HG03457 (cell line): ENCODE results near the gene HNRNPH1.

Experiments
- ATAC-seq: cut with Tn5 transposase; IDR thresholded peaks from one replicate; pipeline ENCODE4 v1.9.1; 2021; ENCODE audit warnings: moderate number of reproducible peaks; ENCODE audit not compliant: unreplicated experiment

The HNRNPH1 gene

GRCh38 chr5:179606071-179606909, 17.2 kb downstream of the HNRNPH1 start:
- no peak for ATAC-seq

- no peak for ATAC-seq
Measured at GRCh38 chr5:179605026-179605833, 18.2 kb downstream of the HNRNPH1 start.

- no peak for ATAC-seq
Measured at GRCh38 chr5:179603308-179603707, 20.2 kb downstream of the HNRNPH1 start.

- ATAC-seq, result no peak
Measured at GRCh38 chr5:179601871-179602625, 21.4 kb downstream of the HNRNPH1 start.

- ATAC-seq, result no peak
Measured at GRCh38 chr5:179599973-179600372, 23.5 kb downstream of the HNRNPH1 start.

- no peak for ATAC-seq
Measured at GRCh38 chr5:179599566-179599965, 23.9 kb downstream of the HNRNPH1 start.

- no peak for ATAC-seq
Measured at GRCh38 chr5:179599100-179599499, 24.4 kb downstream of the HNRNPH1 start.

GRCh38 chr5:179596421-179596820, 27.1 kb downstream of the HNRNPH1 start:
- ATAC-seq, result no peak

GRCh38 chr5:179595916-179596315, 27.6 kb downstream of the HNRNPH1 start:
- no peak for ATAC-seq

GRCh38 chr5:179588166-179588565, 35.3 kb downstream of the HNRNPH1 start:
- no peak for ATAC-seq

GRCh38 chr5:179585941-179586401, 37.5 kb downstream of the HNRNPH1 start:
- ATAC-seq, result no peak

GRCh38 chr5:179577286-179577960, 46.0 kb downstream of the HNRNPH1 start:
- ATAC-seq, result no peak

GRCh38 chr5:179572386-179572785, 51.1 kb downstream of the HNRNPH1 start:
- no peak for ATAC-seq

GRCh38 chr5:179568721-179569120, 54.8 kb downstream of the HNRNPH1 start:
- ATAC-seq, result no peak

- no peak for ATAC-seq
Measured at GRCh38 chr5:179564526-179564925, 58.9 kb downstream of the HNRNPH1 start.
